Body of pancreas (tissue), 4 donors: Measurements from ENCODE around the gene XRCC6. TPM values are rescaled to one million over a fixed set of nuclear protein-coding genes. Genes with fewer than 3 reads are reported as not detected.

Experiments used
- ATAC-seq: fragments of 150-250 bp; one replicate; pipeline ENCODE4 v1.9.1; 2016
- DNase-seq, 4 donors: peaks; one replicate each; pipeline ENCODE4 v3.0.0-alpha.2; 2019
- H3K27ac ChIP-seq, 4 donors: fragments of 200-600 bp; sonication (generic); 1 replicate in 3 of 4; 2 replicates in 1 of 4; pipeline versions ENCODE4 v1.5.1 to v1.6.1; 2016 to 2019; ENCODE audit warnings: mild to moderate bottlenecking in 1 of 4, mixed read lengths in 1 of 4, moderate library complexity in 1 of 4
- H3K27me3 ChIP-seq, 2 donors: fragments of 200-600 bp; sonication (generic); one replicate each; pipeline ENCODE4 v1.6.0; 2016; ENCODE audit warnings: mild to moderate bottlenecking in 1 of 2
- H3K36me3 ChIP-seq, 2 donors: fragments of 200-600 bp; sonication (generic); replicated peaks in 1 of 2; 2 replicates each; pipeline ENCODE4 v1.5.1; 2016; ENCODE audit warnings: low read depth in 2 of 2; ENCODE audit not compliant: insufficient read depth in 1 of 2
- H3K4me1 ChIP-seq: fragments of 200-600 bp; sonication (generic); one replicate; pipeline ENCODE4 v1.6.0; 2016
- H3K4me3 ChIP-seq, 2 donors: fragments of 200-600 bp; sonication (generic); 1 replicate in 1 of 2; 2 replicates in 1 of 2; pipeline ENCODE4 v1.5.1; 2016 to 2019
- H3K9me3 ChIP-seq, 3 donors: fragments of 200-600 bp; sonication (generic); 1 replicate in 2 of 3; 2 replicates in 1 of 3; pipeline ENCODE4 v1.5.1; 2016
- POLR2A ChIP-seq, 3 donors: fragments of 450-650 bp; IDR thresholded peaks; one replicate each; pipeline ENCODE4 v1.6.1; 2016; ENCODE audit warnings: antibody characterized with exemption in 3 of 3, mild to moderate bottlenecking in 2 of 3
- WGBS, 2 donors: methylation state at CpG; one replicate each; pipeline ENCODE4 v1.1.5; 2017; 5-methylcytosine and 5-hydroxymethylcytosine counted together
- intact Hi-C: fragments of 100-400 bp; cut with DNase I; formaldehyde crosslinking; loops from one replicate; pipeline ENCODE4 v1.15.1; 2023
- small RNA-seq: library from RNA; depleted of rRNA; stranded (forward); fragments of <200 nt; gene quantifications from one replicate; pipeline ENCODE3, GENCODE V24; 2016
- total RNA-seq, 2 donors: library from RNA; depleted of rRNA; stranded (reverse); fragments of >200 nt; gene quantifications; one replicate each; pipeline ENCODE4 v1.1.0, GENCODE V29; 2016
- TF ChIP-seq, protein P1 (sequence below), 7 experiments: fragments of 450-650 bp in 4 of 7; fragments of 200-600 bp in 3 of 7; sonication (generic) in 3 of 7; IDR thresholded peaks; one replicate each; pipeline ENCODE4 v1.5.1; 2016 to 2019; ENCODE audit warnings: antibody characterized with exemption in 7 of 7

The XRCC6 gene
- total RNA-seq, 2 donors from 2014 or later, result 68.7 to 102 TPM

DNA sequence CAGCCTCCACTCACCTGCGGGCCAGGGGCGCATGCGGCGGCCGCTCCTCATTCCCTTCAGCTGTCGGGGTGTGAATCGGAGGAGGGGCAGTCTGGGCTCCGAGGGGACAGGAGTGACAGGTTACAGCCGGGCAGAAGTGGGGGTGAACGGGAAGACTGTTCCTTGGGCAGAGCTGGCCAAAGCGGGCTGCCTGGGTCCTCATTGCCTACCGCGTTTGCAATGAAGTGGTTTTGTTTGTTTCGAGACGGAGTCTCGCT, 78.9 kb downstream of the XRCC6 start:
- intact Hi-C loops, result loop anchor here (10.0 kb wide), 1 partner anchor 245 kb away; the partner anchor contains the start of gene CENPM
- Histone ChIP-seq H3K4me3 (no peak overlapping the region), H3K4me1 (peaks cover 16% of the 10 kb centered on the region), H3K36me3 (no peaks in the 10 kb centered on the region), H3K9me3 (no peaks in the 10 kb centered on the region), H3K27me3 (no peaks in the 10 kb centered on the region), H3K27ac (no peak overlapping the region)
- TF ChIP-seq, protein P1, sequence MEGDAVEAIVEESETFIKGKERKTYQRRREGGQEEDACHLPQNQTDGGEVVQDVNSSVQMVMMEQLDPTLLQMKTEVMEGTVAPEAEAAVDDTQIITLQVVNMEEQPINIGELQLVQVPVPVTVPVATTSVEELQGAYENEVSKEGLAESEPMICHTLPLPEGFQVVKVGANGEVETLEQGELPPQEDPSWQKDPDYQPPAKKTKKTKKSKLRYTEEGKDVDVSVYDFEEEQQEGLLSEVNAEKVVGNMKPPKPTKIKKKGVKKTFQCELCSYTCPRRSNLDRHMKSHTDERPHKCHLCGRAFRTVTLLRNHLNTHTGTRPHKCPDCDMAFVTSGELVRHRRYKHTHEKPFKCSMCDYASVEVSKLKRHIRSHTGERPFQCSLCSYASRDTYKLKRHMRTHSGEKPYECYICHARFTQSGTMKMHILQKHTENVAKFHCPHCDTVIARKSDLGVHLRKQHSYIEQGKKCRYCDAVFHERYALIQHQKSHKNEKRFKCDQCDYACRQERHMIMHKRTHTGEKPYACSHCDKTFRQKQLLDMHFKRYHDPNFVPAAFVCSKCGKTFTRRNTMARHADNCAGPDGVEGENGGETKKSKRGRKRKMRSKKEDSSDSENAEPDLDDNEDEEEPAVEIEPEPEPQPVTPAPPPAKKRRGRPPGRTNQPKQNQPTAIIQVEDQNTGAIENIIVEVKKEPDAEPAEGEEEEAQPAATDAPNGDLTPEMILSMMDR (IDR thresholded peaks at IDR 0.05), result no peak
- 93 to 94% methylated on average over 16 of the region's 16 CpGs for WGBS, 2 donors
- DNase-seq (no peak), ATAC-seq (no peak)

DNA sequence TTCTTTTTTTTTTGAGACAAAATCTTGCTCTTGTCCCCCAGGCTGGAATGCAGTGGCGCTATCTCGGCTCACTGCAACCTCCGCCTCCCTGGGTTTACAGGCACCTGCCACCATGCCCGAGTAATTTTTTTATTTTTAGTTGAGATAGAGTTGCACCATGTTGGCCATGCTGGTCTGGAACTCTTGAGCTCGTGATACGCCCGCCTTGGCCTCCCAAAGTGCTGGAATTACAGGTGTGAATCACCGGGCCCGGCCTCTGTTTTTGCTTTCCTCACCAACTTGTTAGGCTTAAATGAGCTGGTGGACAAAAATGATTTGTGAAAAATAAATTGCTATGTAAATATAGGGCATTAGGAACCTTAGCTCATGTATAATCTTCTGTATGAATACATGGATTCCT, 81.7 kb downstream of the XRCC6 start:
- no peak for ATAC-seq
- intact Hi-C loops, result loop anchor here (10.0 kb wide), 1 partner anchor 242 kb away; the partner anchor contains the start of gene CENPM

DNA sequence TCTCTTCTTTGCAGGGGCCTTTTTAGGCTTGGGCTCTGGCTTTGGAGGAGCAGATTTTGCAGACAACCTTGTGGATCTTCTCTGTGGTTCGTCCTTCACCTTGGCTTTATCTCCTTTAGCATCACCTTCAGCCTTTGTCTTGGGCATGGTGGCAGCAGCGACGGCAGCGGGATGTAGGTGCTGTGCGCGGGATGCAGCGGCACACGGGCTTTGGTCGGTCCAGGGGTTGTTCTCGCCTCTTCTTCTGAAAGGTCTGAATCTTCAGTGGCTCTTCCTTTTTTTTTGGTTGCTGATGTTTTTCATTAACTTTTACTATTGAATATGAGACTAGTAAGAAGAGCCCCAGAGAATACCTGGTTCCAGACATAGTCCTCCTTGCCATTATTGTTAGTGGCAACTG, 88.2 kb downstream of the XRCC6 start:
- DNase-seq, result no peak
- ATAC-seq, result no peak
- no peaks in the 10 kb centered on the region for H3K36me3 ChIP-seq
- intact Hi-C loops, result loop anchor here (10.0 kb wide), 1 partner anchor 235 kb away; the partner anchor contains the start of gene CENPM
- H3K27me3 ChIP-seq, result no peaks in the 10 kb centered on the region
- H3K9me3 ChIP-seq, result no peaks in the 10 kb centered on the region
- no peak overlapping the region for H3K27ac ChIP-seq
- 82 to 83% methylated on average over 10 of the region's 10 CpGs for WGBS, 2 donors
- TF ChIP-seq, protein P1 (IDR thresholded peaks at IDR 0.05), result no peak
- no peak for TF ChIP-seq POLR2A (IDR thresholded peaks at IDR 0.05)
- H3K4me3 ChIP-seq, result no peak overlapping the region
- H3K4me1 ChIP-seq, result no peaks in the 10 kb centered on the region

More for the DNA sequence above, 81.7 kb downstream of the XRCC6 start:
- Histone ChIP-seq H3K4me1 (peaks cover 8% of the 10 kb centered on the region), H3K36me3 (no peaks in the 10 kb centered on the region), H3K27ac (no peak overlapping the region), H3K4me3 (no peak overlapping the region), H3K27me3 (no peaks in the 10 kb centered on the region), H3K9me3 (no peaks in the 10 kb centered on the region)
- TF ChIP-seq, protein P1 (IDR thresholded peaks at IDR 0.05), result no peak
- TF ChIP-seq POLR2A (IDR thresholded peaks at IDR 0.05), result no peak
- DNase-seq, result no peak
- 88% methylated on average over 9 of the region's 9 CpGs for WGBS, 2 donors

DNA sequence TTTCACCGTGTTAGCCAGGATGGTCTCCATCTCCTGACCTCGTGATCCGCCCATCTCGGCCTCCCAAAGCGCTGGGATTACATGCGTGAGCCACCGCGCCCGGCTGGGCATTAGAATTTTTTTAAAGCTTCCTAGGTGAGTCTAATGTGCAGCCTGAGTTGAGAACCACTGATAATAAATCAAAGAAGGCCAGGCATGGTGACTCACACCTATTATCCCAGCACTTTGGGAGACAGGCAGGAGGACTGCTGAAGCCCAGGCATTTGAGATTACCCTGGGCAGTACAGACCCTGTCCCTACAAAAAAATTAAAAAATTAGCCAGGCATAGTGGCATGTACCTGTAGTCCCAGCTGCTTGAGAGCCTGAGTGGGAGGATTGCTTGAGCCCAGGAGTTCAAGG, 91.9 kb downstream of the XRCC6 start:
- Histone ChIP-seq H3K27ac (no peak overlapping the region), H3K36me3 (no peaks in the 10 kb centered on the region), H3K27me3 (no peaks in the 10 kb centered on the region), H3K4me3 (no peak overlapping the region), H3K4me1 (no peaks in the 10 kb centered on the region), H3K9me3 (no peaks in the 10 kb centered on the region)
- intact Hi-C loops, result no loop called here
- DNase-seq (no peak), ATAC-seq (no peak)
- TF ChIP-seq, protein P1 (IDR thresholded peaks at IDR 0.05), result no peak
- TF ChIP-seq POLR2A (IDR thresholded peaks at IDR 0.05), result no peak
- WGBS, 2 donors, result 92% methylated on average over 6 to 9 of the region's 9 CpGs

Small RNA genes lying within 50 kb of the gene (small RNA-seq; reads per million reads assigned to genes)
- gene HMGN2P10 (not detected), gene RF00019 (not detected), gene RNU6-476P (not detected)

Other genes with a start within 250 kb of the XRCC6 start
- 10 to 100 TPM; 10.9 to 29.0 TPM for gene TEF, start 239.4 kb upstream of the XRCC6 start, total RNA-seq
- gene TOB2, start 174.5 kb upstream of the XRCC6 start, total RNA-seq, result 10 to 100 TPM; 23.1 to 27.2 TPM
- 10 to 100 TPM; 15.5 to 19.2 TPM for gene PHF5A, start 152.6 kb upstream of the XRCC6 start, total RNA-seq
- gene ACO2, start 152.2 kb upstream of the XRCC6 start, total RNA-seq, result 10 to 100 TPM; 32.7 to 75.5 TPM
- gene POLR3H, start 76.8 kb upstream of the XRCC6 start, total RNA-seq, result 10 to 100 TPM; 18.9 to 24.7 TPM
- gene CSDC2, start 60.3 kb upstream of the XRCC6 start, total RNA-seq, result 10 to 100 TPM; 30.0 to 42.8 TPM
- gene PMM1, start 31.5 kb upstream of the XRCC6 start, total RNA-seq, result 10 to 100 TPM; 49.3 to 54.1 TPM
- gene DESI1, start 252 bp upstream of the XRCC6 start, total RNA-seq, result 10 to 100 TPM; 11.2 to 17.1 TPM
- gene SNU13, start 67.6 kb downstream of the XRCC6 start, total RNA-seq, result 10 to 100 TPM; 33.3 to 50.6 TPM
- gene MEI1, start 78.2 kb downstream of the XRCC6 start, total RNA-seq, result not detected
- 10 to 100 TPM in 1 of 2 donors, 1 to 10 TPM in 1; 3.1 to 13.5 TPM for gene CCDC134, start 179.4 kb downstream of the XRCC6 start, total RNA-seq
- gene SREBF2, start 211.8 kb downstream of the XRCC6 start, total RNA-seq, result 10 to 100 TPM; 40.2 to 68.6 TPM